ENCODE measurements around the gene MVP. TPM values are rescaled to one million over a fixed set of nuclear protein-coding genes. Genes with fewer than 3 reads are reported as not detected.

MVP gene
- total RNA-seq, 1 donor, result 275 TPM

GRCh38 chr16:29844575-29845331 lies 24.5 kb downstream of the MVP start:
- no peak for TF ChIP-seq CTCF (IDR thresholded peaks at IDR 0.05; ENCODE audit: insufficient read depth, low read length)
- H3K4me3 ChIP-seq (ENCODE audit: low read depth, low read length), result no peak overlapping the region
- peak; percentile 69 for DNase-seq (ENCODE audit: low read depth)

DNA sequence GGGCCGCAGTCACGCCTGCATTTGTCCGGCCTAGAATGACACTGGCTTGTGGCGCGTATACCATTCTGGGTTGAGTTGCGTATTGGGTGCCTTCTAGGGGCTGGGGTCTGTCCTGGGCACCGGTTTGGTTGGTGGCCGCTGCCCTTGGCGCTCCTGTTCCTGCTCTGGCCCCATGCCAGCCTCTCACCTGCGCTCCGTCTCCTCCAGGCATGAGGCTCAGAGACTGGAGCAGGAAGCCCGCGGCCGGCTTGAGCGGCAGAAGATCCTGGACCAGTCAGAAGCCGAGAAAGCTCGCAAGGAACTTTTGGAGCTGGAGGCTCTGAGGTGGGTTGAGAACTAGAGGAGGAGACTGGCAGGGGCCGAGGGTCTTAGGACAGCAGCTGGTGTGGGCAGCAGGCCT lies 25.4 kb downstream of the MVP start:
- DNase-seq (ENCODE audit: low read depth), result no peak
- H3K4me3 ChIP-seq (ENCODE audit: low read depth, low read length), result no peak overlapping the region
- no peak for TF ChIP-seq CTCF (IDR thresholded peaks at IDR 0.05; ENCODE audit: insufficient read depth, low read length)

- no peak overlapping the region for H3K4me3 ChIP-seq (ENCODE audit: low read depth, low read length)
- DNase-seq (ENCODE audit: low read depth), result peak; percentile 68
- peak; percentile 95 for TF ChIP-seq CTCF (IDR thresholded peaks at IDR 0.05; ENCODE audit: insufficient read depth, low read length)
Observed at GRCh38 chr16:29848420-29849297, 28.4 kb downstream of the MVP start.

DNA sequence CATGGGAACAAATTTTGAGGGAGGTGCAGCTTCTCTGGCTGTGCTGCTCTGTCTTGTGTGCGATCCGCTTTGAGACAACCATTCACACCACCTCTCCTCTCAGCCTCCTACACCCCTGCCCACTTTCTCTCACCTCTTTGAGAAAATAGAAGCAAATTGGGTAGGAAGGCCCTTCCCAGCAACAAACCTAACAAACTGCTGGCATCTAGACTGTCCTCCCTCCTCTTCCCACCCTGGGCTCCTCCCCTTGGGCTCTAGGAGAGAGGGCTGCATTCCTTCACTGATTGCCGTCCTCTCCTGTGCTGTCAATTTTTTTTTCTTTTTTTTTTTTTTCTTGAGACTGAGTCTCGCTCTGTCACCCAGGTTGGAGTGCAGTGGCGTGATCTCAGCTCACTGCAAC lies 29.2 kb downstream of the MVP start:
- DNase-seq (ENCODE audit: low read depth), result no peak
- no peak overlapping the region for H3K4me3 ChIP-seq (ENCODE audit: low read depth, low read length)
- TF ChIP-seq CTCF (IDR thresholded peaks at IDR 0.05; ENCODE audit: insufficient read depth, low read length), result no peak

DNA sequence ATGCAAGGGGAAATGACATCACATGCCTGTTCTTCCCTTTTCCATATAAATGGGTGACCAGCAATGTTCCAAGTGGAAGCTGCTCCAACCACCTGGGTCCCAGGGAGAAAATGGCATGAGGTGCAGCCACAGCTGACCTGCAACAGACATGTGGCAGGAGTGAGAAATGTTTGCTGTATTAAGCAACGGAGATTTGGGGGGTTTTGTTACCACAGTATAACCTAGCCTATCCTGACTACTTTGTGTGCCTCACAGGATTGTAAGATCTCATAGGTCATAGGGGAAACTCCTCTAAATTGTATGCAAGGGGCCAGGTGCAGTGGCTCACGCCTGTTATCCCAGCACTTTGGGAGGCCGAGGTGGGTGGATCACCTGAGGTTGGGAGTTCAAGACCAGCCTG lies 30.7 kb downstream of the MVP start:
- no peak overlapping the region for H3K4me3 ChIP-seq (ENCODE audit: low read depth, low read length)
- no peak for TF ChIP-seq CTCF (IDR thresholded peaks at IDR 0.05; ENCODE audit: insufficient read depth, low read length)
- no peak for DNase-seq (ENCODE audit: low read depth)

DNA sequence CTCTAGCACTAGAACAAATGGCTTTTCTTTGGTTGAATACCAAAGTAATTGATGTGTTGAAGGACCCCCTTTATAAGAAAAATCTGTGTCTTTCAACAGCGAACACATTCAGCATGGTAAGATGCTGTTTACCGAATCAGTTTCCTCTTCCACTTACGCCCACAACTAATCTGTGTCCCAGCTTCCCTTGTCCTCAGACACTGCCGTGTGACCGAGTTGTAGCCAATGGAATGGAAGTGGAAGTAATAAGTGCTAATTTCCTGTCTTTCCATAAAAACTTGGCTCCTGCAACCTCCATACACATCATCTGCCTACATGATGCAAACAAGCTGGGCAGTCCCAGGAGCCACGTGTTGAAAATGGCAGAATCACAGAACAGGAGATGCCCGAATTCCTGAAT lies 32.4 kb downstream of the MVP start:
- no peak overlapping the region for H3K4me3 ChIP-seq (ENCODE audit: low read depth, low read length)
- peak; percentile 43 for DNase-seq (ENCODE audit: low read depth)
- TF ChIP-seq CTCF (IDR thresholded peaks at IDR 0.05; ENCODE audit: insufficient read depth, low read length), result no peak

All from fibroblast of the aortic adventitia (primary cell).